ENCODE measurements around the gene DENND5B.
"Not testable (repeated sequence)": the region's sequence is repeated elsewhere in the genome, so short reads cannot be mapped to it uniquely, and the experiment has no call there.

Gene DENND5B

GRCh38 chr12:31589904-31590641 is 863 bp downstream of the DENND5B start:
- peak; percentile 81 for DNase-seq

- DNase-seq = no peak
These were observed 1.4 kb downstream of the DENND5B start for GRCh38 chr12:31589598-31589903.

- DNase-seq = no peak
These were observed 2.0 kb downstream of the DENND5B start for GRCh38 chr12:31588976-31589375.

GRCh38 chr12:31586728-31587127 is 4.2 kb downstream of the DENND5B start:
- no peak for DNase-seq

- no peak for DNase-seq
These were observed 5.0 kb downstream of the DENND5B start for GRCh38 chr12:31585895-31586294.

DNA sequence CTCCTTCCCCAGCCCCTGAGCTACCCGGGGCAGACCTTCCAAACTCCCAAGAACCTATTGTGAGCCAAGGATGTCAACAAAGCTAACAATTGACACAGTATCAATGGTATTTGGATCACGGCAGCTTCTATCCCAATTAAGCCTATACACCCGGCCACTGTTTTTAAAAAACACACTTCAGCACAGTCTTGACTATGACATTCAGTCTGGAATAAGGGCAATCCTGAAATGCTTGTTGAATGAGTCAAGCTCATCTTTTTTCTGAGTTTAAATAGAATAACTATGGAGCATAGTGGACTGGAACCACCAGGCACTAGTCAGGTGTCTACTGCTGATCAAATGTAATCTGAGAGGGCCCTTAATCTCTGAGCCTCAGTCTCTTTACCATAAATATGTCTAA is 5.7 kb downstream of the DENND5B start:
- no peak for DNase-seq

- no peak for DNase-seq
These were observed 6.2 kb downstream of the DENND5B start for GRCh38 chr12:31584782-31585181.

- DNase-seq = no peak
These were observed 7.1 kb downstream of the DENND5B start for GRCh38 chr12:31583878-31584277.

GRCh38 chr12:31582155-31582554 is 8.8 kb downstream of the DENND5B start:
- DNase-seq = no peak

GRCh38 chr12:31578632-31579031 is 12.3 kb downstream of the DENND5B start:
- DNase-seq = peak; percentile 35

DNA sequence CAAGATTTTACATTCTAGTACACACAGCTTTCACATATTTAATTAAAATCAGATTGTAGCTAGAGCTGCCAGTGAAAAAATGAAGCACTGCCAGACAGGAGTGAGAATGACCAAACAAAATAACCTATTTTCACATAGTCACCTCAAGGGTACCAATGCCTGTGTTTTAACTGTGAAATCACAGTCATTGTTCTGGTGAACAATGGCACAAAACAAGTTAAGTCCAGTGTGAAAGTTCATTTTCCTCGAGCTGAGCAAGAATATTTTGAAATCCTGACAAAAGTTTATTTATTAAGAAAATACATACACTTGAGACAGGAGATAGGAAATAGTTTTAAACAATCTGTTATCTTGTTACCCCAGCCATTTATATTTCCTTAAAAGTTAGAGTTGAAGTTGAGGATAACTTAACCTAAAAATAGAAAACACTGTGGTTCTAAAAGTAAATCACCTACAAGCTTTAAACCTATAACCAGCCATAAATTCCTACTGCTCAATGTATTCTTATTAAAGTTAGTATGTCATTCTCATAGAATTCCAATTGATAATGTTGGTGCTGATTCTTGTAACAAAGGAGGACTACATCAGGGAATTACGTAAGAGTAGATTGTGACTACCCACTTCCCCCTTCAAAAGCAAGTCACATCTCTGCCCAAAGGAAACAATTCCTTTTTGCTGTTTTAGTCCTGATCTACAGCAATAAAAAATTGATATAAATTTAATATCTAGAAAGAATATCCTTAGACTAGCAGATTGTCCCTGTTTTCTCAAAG is 15.9 kb downstream of the DENND5B start:
- DNase-seq = no peak

DNA sequence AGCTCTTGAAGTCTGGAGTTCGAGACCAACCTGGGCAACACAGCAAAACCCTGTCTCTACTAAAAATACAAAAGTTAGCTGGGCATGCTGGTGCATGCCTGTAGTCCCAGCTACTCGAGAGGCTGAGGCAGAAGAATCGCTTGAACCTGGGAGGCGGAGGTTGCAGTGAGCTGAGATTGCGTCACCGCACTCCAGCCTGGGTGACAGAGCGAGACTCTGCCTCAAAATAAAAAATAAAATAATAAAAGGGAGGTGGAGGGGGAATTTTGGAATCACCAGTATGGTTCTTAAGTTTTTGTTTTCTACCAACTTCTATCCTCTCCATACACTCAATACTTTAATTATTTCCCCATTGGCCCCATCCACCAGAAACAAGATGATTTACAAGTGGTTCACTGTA is 16.6 kb downstream of the DENND5B start:
- not testable (repeated sequence) for DNase-seq

- DNase-seq = no peak
These were observed 17.9 kb downstream of the DENND5B start for GRCh38 chr12:31572900-31573600.

DNA sequence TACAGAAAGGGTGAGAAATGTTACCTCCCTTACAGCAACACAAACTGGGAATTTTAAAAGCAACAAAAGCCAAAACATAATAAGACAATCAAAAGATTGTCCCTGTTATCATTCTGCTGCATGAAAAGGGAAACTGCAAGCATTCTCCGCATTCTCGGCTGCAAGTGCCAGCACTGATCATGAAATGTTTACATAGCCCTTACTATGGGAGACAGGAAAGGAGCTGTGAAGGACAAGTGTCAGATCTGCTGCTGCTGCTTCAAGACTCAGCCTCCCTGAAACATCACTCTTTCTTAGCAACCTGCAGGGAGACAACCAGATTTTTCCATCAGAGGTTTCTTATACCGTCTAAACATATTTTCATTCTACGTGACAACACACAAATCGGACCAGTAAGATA is 20.1 kb downstream of the DENND5B start:
- DNase-seq = no peak

DNA sequence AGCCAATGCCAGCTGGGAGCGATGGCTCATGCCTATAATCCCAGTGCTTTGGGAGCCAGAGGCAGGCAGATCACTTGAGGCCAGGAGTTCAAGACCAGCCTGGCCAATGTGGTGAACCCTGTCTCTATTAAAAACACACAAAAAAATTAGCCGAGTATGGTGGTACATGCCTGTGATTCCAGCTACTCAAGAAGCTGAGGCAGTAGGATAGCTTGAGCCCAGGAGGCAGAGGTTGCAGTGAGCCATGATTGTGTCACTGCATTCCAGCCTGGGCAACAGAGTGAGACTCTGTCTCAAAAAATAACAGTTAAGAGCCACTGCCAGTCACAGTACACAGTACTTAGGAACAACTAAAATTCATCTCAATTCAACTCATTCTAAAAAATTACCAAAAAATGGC is 21.4 kb downstream of the DENND5B start:
- not testable (repeated sequence) for DNase-seq

GRCh38 chr12:31568498-31568897 is 22.4 kb downstream of the DENND5B start:
- no peak for DNase-seq

DNA sequence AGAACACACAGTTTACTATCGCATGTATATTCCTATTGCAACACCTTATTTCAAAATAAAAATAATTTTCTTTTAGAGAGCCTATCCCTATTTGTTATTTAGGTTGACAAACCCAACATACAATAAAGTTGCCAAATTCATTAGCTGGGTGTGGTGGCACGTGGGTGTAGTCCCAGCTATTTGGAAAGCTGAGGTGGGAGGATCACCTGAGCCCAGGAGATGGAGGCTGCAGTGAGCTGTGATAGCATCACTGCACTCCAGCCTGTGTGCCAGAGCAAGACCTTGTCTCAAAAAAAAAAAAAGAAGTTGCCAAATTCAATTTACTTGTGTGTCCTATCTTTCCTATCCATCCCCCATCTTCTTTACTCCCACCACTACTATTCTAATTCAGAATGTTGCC is 23.9 kb downstream of the DENND5B start:
- no peak for DNase-seq

GRCh38 chr12:31566547-31566946 is 24.4 kb downstream of the DENND5B start:
- DNase-seq = no peak

DNA sequence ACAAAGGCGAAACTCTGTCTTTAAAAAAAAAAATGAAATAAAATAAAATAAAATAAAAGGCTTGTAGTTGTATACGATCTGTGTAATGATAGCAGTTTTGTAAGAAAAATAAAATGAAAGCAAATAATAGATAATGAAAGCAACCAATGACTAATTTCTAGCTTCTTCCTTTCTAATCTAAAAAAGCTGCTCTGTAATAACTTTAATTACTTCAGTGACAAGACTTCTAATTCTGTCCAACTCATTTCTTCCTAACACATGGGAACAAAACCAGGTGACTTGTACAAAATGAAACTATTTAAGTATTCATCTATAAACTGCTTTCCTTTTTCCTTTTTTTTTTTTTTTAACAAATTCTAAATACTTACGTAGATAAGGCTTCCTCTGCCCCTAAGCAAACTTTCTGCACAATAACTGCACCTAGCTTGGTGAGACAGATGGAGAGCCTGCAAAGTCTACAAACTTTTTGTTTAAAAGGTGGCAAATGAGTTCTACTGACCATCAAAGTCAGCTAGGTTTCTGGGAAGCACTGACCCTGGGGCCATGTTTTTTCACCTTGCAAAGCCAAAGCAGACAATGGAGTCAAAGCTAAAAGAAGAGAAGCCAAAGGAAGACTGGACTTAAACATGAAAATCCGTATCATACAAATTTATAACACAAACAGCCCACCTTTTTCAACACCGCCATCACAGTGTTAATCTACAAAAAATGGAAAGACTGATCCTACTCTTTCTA is 28.2 kb downstream of the DENND5B start:
- DNase-seq = no peak

GRCh38 chr12:31560516-31560915 is 30.4 kb downstream of the DENND5B start:
- no peak for DNase-seq

DNA sequence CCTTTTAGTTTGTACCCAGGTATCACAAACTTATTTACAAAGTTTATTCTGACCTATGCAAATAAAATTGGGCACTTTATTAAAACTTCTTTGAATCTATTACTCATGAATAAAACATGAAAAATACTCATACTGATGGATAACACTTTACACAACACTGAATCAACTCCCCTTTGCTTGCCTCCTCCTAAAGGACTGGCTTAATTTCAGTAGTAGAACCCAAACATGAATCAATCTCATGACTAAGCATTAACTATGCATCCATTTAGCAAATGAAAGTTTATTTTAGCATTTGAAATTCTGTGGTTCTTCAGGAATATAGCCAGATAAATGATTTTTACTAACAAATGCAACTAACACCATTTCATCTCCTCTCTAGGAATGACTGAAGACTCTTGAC is 32.4 kb downstream of the DENND5B start:
- DNase-seq = no peak

DNA sequence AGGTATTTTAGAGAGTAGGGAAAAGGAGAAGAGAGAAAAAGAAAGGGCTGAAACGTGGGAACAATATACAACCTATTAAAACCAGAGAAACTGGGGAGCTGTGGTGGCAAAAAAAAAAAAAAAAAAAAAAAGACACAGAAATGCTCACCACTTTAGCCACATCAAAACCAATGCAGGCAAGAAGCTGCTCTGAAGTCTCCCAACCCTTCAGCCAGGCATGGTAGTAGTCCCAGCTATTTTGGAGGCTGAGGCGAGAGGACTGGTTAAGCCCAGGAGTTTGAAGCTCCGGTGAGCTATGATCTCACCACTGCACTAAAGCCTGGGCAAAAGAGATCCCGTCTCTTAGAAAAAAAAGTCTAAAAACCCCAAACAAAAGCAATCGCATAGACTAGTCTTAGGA is 33.2 kb downstream of the DENND5B start:
- no peak for DNase-seq

DNA sequence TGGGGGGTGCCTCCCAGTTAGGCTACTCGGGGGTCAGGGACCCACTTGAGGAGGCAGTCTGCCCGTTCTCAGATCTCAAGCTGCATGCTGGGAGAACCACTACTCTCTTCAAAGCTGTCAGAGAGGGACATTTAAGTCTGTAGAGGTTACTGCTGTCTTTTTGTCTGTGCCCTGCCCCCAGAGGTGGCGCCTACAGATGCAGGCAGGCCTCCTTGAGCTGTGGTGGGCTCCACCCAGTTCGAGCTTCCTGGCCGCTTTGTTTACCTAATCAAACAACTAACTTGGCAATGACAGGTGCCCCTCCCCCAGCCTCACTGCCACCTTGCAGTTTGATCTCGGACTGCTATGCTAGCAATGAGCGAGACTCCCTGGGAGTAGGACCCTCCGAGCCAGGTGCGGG is 35.5 kb downstream of the DENND5B start:
- not testable (repeated sequence) for DNase-seq
